Medulla oblongata (tissue), 1 donor: ENCODE results near the gene PTGFRN.
A peak's percentile ranks its signal among the peaks of the same experiment; 100 is the strongest.
"Not testable (repeated sequence)": the region's sequence is repeated elsewhere in the genome, so short reads cannot be mapped to it uniquely, and the experiment has no call there.

Experiments
- DNase-seq: peaks from one replicate; pipeline ENCODE4 v3.0.0-alpha.2; 2015; ENCODE audit errors: extremely low spot score

The PTGFRN gene

DNA sequence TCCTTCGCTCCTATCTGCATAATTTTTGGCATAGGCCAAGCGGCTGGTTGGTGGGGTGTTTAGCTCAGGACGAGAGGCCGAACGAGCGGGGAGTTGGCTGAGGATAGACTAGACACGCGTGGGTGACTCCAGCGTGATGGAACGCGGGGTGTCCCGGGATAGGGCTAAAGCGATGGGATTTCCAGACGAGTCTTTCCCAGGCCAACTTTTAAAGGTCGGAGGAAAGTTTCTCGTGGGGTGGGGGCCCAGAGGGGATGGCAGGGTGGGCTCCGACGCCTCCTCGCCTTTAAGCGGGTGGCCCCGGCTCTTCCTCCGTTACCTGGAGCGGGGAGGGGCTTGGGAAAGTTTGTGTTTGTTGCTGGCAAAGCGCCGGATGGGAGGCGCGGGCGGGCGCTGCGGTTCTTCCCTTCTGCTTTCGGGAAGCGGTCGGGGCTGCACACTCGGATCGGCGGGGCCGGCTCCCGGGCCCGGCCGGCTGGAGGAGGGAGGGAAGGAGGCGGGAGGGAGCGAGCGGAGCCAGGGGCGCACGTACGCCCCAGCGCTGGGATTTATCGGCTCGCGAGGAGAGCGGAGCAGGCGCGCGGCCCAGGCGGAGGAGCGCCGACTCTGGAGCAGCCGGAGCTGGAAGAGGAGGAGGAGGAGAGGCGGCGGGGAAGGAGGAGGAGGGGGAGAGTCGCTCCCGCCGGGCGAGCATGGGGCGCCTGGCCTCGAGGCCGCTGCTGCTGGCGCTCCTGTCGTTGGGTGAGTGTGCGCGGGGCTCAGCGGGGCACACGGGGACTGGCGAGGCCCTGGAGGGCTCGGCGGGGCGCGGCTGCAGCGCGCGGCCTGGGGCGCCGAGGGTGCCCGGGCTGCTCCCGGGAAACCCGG is at the start of gene PTGFRN:
Gene PTGFRN, plus strand, starts transcription at position 405 of the 867 bp plus-strand sequence. Its CDS starts 288 bp downstream, at position 693.
- no peak for DNase-seq

- not testable (repeated sequence) for DNase-seq
Observed at GRCh38 chr1:116860167-116860566, 49.5 kb upstream of the PTGFRN start.

GRCh38 chr1:116861137-116861536 is 48.6 kb upstream of the PTGFRN start:
- DNase-seq: no peak

DNA sequence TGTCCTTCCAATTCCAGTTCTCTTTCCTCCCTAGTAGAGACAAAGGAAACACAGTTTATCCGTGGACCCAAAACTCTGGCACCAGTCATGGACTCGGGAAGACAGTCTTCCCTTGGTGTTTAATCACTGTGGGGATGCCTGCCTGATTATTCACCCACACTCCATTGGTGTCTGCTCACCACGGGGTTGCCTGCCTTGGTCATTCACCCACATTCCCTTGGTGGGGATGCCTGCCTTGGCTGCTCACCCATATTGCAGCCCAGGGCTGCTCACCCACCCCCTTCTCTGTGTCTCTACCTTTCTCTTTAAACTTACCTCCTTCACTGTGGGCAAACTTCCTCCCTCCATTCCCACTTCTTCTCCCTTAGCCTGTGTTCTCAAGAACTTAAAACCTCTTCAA is 46.7 kb upstream of the PTGFRN start:
- not testable (repeated sequence) for DNase-seq

DNA sequence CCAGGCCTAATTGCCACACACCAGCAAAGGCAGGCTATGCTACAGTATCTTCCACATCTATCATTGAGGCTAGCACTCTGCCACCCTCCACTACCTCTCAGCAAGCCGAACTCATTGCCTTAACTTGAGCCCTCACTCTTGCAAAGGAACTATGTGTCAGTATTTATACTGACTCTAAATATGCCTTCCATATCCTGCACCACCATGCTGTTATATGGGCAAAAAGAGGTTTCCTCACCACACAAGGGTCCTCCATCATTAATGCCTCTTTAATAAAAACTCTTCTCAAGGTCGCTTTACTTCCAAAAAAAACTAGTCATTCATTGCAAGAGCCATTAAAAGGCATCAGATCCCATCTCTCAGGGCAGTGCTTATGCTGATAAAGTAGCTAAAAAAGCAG is 43.2 kb upstream of the PTGFRN start:
- DNase-seq: not testable (repeated sequence)

DNA sequence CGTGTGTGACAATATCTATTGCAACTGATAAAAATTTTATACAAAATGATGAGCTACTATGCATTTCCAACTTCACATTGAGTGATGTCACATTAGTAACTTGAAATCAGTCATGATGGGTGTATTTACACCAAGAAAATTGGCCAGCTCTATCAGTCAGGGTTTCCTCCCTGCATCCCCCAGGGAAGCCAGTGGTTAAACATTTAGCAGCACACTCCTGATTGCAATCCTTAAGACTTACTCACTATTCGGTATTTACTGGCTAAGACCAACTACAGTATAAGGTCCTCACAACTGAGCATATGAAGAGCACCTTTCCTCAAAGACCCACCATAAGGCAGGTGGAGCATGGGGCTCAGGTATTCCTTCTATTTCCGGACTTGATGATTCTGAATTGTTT is 41.3 kb upstream of the PTGFRN start:
- no peak for DNase-seq

- no peak for DNase-seq
Observed at GRCh38 chr1:116869611-116870010, 40.1 kb upstream of the PTGFRN start.

DNA sequence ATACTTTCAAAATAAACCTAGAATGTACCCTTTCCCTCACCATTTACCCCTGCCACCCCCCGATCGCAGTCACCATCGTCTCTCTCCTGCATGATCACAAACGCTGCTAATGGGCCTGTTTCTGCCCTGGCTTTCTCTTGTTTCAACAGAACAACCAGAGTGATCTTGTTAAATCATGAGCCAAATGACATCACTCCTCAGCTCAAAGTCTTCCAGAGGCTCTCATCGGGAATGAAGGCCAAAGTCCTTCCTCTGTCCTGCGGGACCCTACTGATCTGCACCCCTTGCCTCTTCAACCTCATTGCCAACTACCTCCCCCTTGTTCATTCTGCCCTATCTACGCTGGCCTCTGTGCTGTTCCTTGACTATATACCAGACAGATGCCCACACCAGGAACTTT is 39.4 kb upstream of the PTGFRN start:
- DNase-seq: no peak

- DNase-seq: no peak
Observed at GRCh38 chr1:116871779-116872146, 38.0 kb upstream of the PTGFRN start.

DNA sequence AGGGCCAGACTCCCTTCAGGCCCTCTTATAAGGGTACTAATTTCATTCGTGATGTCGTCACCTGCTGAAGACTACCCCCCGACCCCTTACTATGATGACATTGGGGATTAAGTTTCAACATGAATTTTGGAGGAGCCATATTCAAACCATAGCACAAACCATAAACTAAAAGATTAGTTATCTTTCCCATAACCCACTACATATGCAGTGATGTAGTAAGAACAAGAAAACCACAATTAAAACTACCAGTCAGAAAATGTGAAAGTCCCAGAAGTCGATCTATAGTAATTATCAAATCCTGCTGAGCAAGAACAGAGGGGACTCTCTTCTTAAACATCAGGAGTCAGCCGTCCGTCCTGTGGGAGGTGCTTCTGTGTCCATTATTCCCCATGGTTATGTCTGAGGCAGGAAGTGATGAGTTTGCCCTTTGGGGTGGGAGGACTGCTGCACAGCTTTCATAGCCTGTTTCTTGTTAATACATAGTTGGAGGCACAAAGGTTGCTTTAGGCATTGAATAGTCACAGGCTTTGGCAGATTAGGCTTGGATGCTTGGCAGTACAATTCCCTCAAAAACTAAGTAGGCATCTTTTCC is 35.9 kb upstream of the PTGFRN start:
- no peak for DNase-seq

DNA sequence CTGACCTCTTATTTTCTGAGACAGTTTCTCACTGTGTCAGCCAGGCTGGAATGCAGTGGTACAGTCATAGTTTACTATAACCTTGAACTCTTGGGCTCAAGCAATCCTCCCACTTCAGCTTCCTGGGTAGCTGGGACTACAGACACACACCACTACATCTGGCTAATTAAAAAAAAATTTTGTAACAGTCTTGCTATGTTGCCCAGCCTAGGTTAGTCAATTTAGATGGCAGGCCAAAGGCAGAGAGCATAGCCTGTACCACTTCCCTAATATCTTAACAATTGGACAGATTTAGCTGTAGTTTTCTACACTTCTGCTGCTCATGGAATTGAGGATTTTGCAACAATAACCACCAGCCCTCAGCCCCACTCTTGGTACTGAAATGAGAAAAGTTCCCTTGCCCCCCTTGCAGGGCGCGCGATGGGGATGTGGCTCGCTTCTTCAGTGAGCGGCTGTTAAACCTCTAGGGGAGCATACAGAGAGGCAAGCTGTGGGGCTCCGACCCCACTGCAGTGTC is 34.9 kb upstream of the PTGFRN start:
- DNase-seq: no peak

GRCh38 chr1:116875391-116875790 is 34.3 kb upstream of the PTGFRN start:
- no peak for DNase-seq

- not testable (repeated sequence) for DNase-seq
Observed at GRCh38 chr1:116875946-116876345, 33.8 kb upstream of the PTGFRN start.

DNA sequence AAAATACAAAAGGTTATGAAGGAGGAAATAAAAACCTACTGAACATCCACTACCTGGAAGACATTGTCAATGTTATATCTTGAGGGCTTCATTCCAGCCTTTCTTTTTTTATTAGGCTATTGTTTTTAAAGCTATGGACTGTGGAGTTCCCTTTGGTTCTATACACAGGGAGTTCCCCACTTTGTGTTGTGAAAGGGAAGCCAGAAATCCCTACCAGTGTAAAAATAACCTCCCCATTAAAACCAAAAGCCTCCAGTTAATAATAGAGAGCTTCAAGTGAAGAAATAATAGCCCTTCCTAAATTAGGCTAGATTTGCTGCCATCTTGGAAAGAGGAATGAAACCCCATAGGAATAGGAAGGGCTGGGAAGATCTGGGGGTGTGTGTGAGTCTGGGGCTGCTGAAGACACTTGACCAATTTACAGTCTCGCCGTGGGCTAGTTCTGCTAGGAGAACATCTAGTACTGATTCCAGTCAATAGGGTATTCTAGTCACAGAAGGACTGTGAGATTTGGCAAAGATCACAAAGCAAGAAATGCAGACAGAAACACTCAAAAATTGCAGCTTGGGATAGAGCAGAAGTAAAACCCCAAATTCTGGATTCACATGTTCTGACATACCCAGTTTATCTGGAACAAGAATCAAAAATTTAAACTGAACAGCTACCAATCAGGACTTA is 32.4 kb upstream of the PTGFRN start:
- DNase-seq: no peak

DNA sequence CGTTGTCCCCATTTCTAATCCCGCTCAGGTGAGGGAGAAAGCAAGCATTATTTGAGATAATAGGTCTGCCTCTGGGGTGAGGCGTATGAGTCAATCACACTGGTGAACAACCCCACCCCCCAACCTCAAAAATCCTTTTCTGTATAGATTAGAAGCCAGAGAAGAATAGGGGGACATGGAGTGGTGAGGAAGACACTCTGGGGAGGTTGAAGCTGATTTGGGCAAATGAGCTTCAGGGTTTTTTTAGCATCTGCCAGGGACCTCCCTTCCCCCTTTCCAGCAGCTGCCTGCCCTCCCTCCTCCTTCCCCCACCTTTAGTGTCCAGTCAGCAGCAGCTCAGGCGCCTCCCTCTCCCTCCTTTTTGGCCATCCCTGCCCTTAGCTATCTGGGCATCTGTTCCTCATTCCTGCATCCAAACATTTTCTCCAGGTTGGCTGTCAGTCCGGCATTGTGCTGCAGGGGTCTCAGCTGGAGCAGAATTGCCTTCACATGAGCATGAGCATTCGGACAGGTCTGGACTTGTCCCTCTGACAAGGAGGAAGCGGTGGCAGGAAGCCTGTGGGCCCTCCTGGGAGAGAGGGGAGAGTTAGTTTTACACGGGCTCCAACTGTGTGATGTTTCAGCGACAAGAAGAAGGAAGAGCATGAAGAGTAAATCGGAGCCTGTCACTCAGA is 30.8 kb upstream of the PTGFRN start:
- DNase-seq: peak; percentile 72

DNA sequence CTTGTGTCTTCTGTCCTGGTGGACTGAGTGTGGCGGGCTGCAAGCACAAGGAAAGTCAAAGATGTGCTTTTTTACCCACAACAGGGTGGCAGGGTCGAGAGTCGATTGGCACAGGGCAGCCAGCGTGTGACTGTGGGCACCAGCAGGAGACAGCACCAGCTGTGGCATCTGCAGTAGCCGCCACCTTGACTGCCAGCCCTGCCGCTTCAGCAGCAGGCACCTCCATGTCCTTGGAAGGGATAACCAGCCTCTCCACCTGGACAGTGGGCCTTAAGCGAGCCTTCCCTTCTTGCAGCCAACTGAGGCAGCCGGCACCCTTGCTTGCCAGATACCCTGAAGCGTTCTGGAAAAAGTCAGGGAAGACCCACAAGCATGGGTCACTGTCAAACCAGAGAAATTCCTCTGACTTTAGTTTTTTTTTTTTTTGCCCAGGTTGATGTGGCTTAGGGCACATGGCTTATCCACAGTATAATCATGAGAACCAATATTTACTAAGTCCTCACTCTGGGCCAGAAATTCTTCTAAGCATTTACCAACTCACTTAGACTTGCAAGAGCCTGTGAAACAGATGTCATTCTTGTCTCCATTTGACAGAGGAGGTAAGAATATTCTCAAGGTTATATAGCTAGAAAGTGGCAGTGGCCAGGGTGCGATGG is 30.1 kb upstream of the PTGFRN start:
- no peak for DNase-seq

DNA sequence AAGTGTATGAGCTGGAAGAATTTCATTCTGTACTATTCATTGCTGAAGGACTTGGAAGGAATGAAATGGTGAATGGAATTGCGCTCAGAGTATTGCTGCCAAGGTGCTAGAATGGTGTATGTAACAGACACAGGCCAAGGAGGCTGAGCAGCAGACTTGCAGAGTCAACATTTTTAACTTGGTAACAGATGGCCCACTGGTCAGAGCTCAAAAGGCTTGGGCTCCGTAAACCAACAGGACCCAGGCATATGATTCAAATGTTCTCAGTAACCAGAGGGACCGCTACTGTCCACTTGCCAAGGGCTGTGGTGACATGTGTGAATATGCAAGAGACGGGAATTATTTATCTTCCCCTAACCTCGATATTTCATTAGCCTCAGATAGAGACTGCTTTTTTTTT is 28.8 kb upstream of the PTGFRN start:
- DNase-seq: no peak

- DNase-seq: no peak
Observed at GRCh38 chr1:116881879-116882520, 27.7 kb upstream of the PTGFRN start.

DNA sequence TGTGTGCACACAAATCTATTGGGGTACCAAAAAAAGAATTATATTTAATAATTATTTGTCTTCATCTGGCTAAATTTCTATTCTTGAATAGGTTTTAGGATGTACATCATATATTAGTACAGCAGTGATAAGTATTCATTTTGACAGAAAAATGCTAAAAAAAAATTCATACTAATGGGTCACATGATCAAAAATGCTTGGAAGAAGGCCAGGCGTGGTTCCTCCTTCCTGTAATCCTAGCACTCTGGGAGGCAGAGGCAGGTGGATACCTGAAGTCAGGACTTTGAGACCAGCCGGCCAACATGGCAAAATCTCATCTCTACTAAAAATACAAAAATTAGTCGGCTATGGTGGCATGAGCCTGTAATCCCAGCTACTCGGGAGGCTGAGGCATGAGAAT is 26.9 kb upstream of the PTGFRN start:
- no peak for DNase-seq

DNA sequence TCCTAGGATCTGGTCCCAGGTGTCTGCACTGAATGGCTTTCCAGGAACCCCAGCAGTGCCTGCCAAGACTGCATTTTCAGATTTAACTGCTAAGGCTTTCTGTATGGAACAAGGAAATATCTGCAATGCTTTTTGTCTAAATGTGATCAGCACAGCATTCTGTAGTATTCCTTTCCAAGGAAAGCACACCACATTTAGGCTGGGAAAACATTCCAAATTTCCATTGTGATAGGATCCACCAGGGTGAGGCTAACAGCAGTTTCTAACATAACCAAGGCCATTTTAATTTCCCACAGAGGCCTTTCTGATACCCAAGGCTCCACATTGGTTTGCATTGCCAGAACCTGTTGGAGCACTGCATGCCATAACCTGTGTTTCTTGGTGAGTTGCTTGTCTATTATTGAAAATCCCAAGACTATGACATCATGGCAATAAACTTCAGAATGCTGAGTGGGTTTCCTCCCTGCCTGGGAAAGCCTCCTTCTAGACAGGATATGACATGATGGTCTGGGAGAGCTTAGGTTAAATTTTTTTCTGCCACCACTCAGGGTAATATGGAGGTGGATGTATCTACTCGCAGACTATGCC is 23.3 kb upstream of the PTGFRN start:
- no peak for DNase-seq

DNA sequence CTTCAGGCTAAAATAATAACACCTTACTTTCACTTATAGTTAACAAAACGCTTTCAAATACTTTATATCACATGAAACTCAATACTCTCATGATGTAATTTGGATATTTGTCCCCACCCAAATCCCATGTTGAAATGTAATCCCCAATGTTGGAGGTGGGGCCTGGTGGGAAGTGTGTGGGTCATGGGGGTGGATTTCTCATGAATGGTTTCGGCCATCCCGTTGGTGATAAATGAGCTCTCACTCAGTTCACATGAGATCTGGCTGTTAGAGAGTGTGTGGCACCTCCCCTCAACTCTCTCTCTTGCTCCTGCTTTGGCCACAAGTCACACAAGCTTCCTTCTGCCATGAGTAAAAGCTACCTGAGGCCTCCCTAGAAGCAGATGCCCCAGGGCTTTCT is 22.5 kb upstream of the PTGFRN start:
- DNase-seq: no peak
